Placental pericyte (primary cell): ENCODE data around the gene LMCD1. TPM values are rescaled to one million over a fixed set of nuclear protein-coding genes. Genes with fewer than 3 reads are reported as not detected.

Source experiments
- total RNA-seq: library from RNA; depleted of rRNA; stranded (reverse); fragments of >200 nt; gene quantifications from 2 replicates; pipeline ENCODE4 v1.2.3, GENCODE V29; 2012

Gene LMCD1, protein sequence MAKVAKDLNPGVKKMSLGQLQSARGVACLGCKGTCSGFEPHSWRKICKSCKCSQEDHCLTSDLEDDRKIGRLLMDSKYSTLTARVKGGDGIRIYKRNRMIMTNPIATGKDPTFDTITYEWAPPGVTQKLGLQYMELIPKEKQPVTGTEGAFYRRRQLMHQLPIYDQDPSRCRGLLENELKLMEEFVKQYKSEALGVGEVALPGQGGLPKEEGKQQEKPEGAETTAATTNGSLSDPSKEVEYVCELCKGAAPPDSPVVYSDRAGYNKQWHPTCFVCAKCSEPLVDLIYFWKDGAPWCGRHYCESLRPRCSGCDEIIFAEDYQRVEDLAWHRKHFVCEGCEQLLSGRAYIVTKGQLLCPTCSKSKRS
- 44.2 and 63.0 TPM in 2 replicates for total RNA-seq

DNA sequence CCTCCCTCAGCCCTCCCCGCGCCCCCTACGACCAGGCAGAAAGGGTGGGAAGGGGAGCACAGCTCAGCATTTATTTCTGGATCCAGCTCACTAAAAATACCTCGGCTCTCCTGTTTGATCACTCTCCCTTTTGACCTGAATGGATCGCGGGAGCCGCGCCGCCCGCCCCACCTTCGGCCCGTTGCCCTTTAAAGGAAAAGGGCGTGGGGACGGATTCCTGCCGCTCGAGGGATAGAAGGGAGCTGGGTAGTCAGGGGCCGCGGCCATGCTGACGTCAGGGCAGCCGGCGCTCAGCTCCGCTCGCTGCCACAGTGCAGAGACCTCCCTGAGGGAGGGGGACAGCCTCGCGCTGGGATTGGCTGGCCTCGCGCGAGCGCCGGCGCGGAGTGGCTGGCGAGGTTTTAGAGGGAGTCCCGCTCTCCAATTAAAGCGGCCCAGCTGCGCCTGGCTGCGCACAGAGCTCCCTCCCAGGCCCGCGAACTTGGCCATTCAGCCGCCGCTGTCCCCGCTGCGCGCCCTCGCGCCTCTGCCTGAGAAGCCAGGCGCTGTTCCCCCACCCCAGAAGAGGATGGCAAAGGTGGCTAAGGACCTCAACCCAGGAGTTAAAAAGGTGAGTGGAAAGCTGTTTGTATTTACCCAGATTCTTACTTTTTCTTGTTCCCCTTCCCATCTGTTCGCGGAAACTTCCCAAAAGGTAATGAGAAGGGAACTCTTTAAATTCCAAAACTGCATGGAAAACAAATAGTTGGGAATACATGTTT lies at the start of gene LMCD1:
Gene LMCD1, plus strand, starts transcription at position 453 of the 761 bp plus-strand sequence. Its CDS starts 116 bp downstream, at position 569.

Other genes starting within 250 kb of the LMCD1 start
- gene SSUH2, start 143.0 kb downstream of the LMCD1 start, total RNA-seq = not detected in 2 replicates
- gene CAV3, start 232.0 kb downstream of the LMCD1 start, total RNA-seq = not detected in 2 replicates